Neural cell (in vitro differentiated cells): Measurements from ENCODE around the gene LGR5. TPM values are rescaled to one million over a fixed set of nuclear protein-coding genes. Genes with fewer than 3 reads are reported as not detected.

ENCODE experiments used
- H2AFZ ChIP-seq: fragments of 200-600, 300-800 bp; sonication (generic), shearing (Covaris generic); 2 replicates; pipeline ENCODE4 v1.6.0; 2014; ENCODE audit warnings: low read depth, mild to moderate bottlenecking, antibody characterized with exemption, low read length, moderate library complexity
- H3F3A ChIP-seq: fragments of 200-600 bp; shearing (Covaris generic); 2 replicates; pipeline ENCODE4 v1.6.1; 2016; ENCODE audit warnings: mild to moderate bottlenecking, moderate library complexity, mixed read lengths, antibody characterized with exemption, low read length; ENCODE audit not compliant: insufficient read depth, poor library complexity, severe bottlenecking
- H3K27ac ChIP-seq: fragments of 200-600, 300-800 bp; sonication (generic), shearing (Covaris generic); 2 replicates; pipeline ENCODE4 v1.5.1; 2014; ENCODE audit warnings: mild to moderate bottlenecking, low read length, moderate library complexity
- H3K27me3 ChIP-seq: fragments of 300-800, 200-600 bp; sonication (generic), shearing (Covaris generic); 2 replicates; pipeline ENCODE4 v1.6.0; 2014; ENCODE audit warnings: mild to moderate bottlenecking, low read depth, low read length, moderate library complexity; ENCODE audit not compliant: insufficient read depth
- H3K36me3 ChIP-seq: fragments of 300-800, 200-600 bp; sonication (generic), shearing (Covaris generic); 2 replicates; pipeline ENCODE4 v1.5.1; 2014; ENCODE audit warnings: mild to moderate bottlenecking, antibody characterized with exemption, low read length, moderate library complexity; ENCODE audit not compliant: insufficient read depth
- H3K4me2 ChIP-seq: fragments of 300-800, 200-600 bp; sonication (generic), shearing (Covaris generic); 2 replicates; pipeline ENCODE4 v1.6.0; 2014; ENCODE audit warnings: mild to moderate bottlenecking, low read length
- H3K4me3 ChIP-seq: fragments of 300-800, 200-600 bp; sonication (generic), shearing (Covaris generic); 2 replicates; pipeline ENCODE4 v1.5.1; 2014; ENCODE audit warnings: mild to moderate bottlenecking, low read length, moderate library complexity
- H3K79me2 ChIP-seq: fragments of 200-600 bp; shearing (Covaris generic); replicated peaks from 2 replicates; pipeline ENCODE4 v1.6.0; 2014; ENCODE audit warnings: mild to moderate bottlenecking, low read length, moderate library complexity; ENCODE audit not compliant: insufficient read depth
- H3K9ac ChIP-seq: fragments of 300-800, 200-600 bp; sonication (generic), shearing (Covaris generic); 2 replicates; pipeline ENCODE4 v1.6.1; 2016; ENCODE audit warnings: mild to moderate bottlenecking, low read length, mixed read lengths
- H3K9me2 ChIP-seq: fragments of 200-600 bp; shearing (Covaris generic); 2 replicates; pipeline ENCODE4 v1.6.1; 2016; ENCODE audit warnings: mild to moderate bottlenecking, low read length, mixed read lengths; ENCODE audit not compliant: insufficient read depth
- H3K9me3 ChIP-seq: fragments of 200-600, 300-800 bp; sonication (generic), shearing (Covaris generic); 2 replicates; pipeline ENCODE4 v1.6.1; 2016; ENCODE audit warnings: mild to moderate bottlenecking, mixed run types, low read length, moderate library complexity, mixed read lengths
- H4K20me1 ChIP-seq: fragments of 200-600 bp; shearing (Covaris generic); 2 replicates; pipeline ENCODE4 v1.6.1; 2016; ENCODE audit warnings: mild to moderate bottlenecking, mixed run types; ENCODE audit not compliant: insufficient read depth
- EP300 ChIP-seq: fragments of 450-650 bp; conservative IDR thresholded peaks from 2 replicates; pipeline ENCODE4 v1.6.1; 2014; ENCODE audit warnings: antibody characterized with exemption, mild to moderate bottlenecking, moderate library complexity; ENCODE audit not compliant: poor library complexity, severe bottlenecking
- EZH2 ChIP-seq: fragments of 200-600, 300-800 bp; shearing (Covaris generic), sonication (generic); IDR thresholded peaks from 2 replicates; pipeline ENCODE4 v1.6.1; 2014; ENCODE audit warnings: antibody characterized with exemption, low read length, borderline replicate concordance, mild to moderate bottlenecking; ENCODE audit not compliant: insufficient read depth, poor library complexity, severe bottlenecking
- MXI1 ChIP-seq: fragments of 450-650 bp; conservative IDR thresholded peaks from 2 replicates; pipeline ENCODE4 v1.6.1; 2014; ENCODE audit warnings: antibody characterized with exemption, mild to moderate bottlenecking; ENCODE audit not compliant: poor library complexity, severe bottlenecking
- POLR2AphosphoS5 ChIP-seq: IDR thresholded peaks from 2 replicates; pipeline ENCODE4 v1.6.1; 2012
- RAD21 ChIP-seq: fragments of 450-650 bp; conservative IDR thresholded peaks from 2 replicates; pipeline ENCODE4 v1.6.1; 2014; ENCODE audit warnings: antibody characterized with exemption, mild to moderate bottlenecking, moderate library complexity
- SMC3 ChIP-seq: fragments of 450-650 bp; conservative IDR thresholded peaks from 2 replicates; pipeline ENCODE4 v1.6.1; 2014; ENCODE audit warnings: antibody characterized with exemption, mild to moderate bottlenecking, moderate library complexity; ENCODE audit not compliant: poor library complexity
- TAF1 ChIP-seq: IDR thresholded peaks from 2 replicates; pipeline ENCODE4 v1.6.1; 2012; ENCODE audit warnings: low read depth
- polyA plus RNA-seq: library from polyadenylated mRNA; depleted of rRNA; stranded (reverse); fragments of >200 nt; gene quantifications from 2 replicates; pipeline ENCODE4 v1.2.3, GENCODE V29; 2014
- TF ChIP-seq, protein P1 (sequence below): IDR thresholded peaks from 2 replicates; pipeline ENCODE4 v1.6.1; 2012; ENCODE audit warnings: borderline replicate concordance
- TF ChIP-seq, protein P2 (sequence below): fragments of 450-650 bp; IDR thresholded peaks from 2 replicates; pipeline ENCODE4 v1.5.1; 2014; ENCODE audit warnings: antibody characterized with exemption, mild to moderate bottlenecking, moderate library complexity; ENCODE audit not compliant: poor library complexity, severe bottlenecking

The LGR5 gene
- polyA plus RNA-seq, 1 donor from 2014 or later = 0.16 TPM

DNA sequence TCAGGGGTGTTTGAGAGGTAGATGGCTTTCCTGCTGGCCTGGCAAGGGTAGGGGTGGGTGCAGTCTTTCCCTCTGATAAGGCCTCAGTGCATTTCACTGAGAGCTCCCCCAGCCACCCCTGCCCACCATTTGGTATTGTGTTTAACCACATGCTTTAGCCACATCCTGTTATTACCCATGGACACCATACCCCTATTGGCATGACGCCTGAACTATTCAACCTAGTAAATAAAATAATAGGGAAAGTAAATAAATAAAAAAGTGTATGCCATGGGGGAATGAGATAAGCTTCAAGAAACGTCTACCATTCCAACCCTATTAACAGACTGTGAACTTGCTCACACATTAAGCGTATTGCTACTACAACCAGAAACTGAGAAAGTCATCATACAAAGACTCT lies 7.6 kb upstream of the LGR5 start (continued):
- no peak for TF ChIP-seq POLR2AphosphoS5

DNA sequence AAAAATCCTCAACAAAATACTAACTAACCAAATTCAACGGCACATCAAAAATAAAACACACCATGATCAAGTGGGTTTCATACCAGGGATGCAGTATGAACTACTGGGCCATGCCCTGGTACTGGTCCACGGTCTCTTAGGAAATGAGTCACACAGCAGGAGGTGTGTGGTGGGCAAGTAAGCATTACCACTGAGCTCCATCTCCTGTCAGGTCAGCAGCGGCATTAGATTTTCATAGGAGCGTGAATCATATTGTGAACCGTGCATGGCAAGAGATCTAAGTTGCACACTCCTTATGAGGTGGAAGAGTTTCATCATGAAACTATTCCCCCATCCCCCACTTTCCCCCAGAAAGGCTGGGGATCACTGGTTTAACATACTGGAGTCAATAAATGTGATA lies 6.7 kb upstream of the LGR5 start:
- Histone ChIP-seq H3K27me3 (no peaks in the 10 kb centered on the region), H3F3A (no peaks in the 10 kb centered on the region), H3K27ac (no peak overlapping the region), H4K20me1 (no peaks in the 10 kb centered on the region), H3K9ac (no peak overlapping the region), H3K9me2 (no peaks in the 10 kb centered on the region), H3K4me2 (no peak overlapping the region), H3K9me3 (peaks cover 2% of the 10 kb centered on the region), H3K36me3 (no peaks in the 10 kb centered on the region), H3K79me2 (no peaks in the 10 kb centered on the region), H3K4me3 (no peak overlapping the region), H2AFZ (no peak overlapping the region)
- no peak for TF ChIP-seq EP300
- TF ChIP-seq POLR2AphosphoS5 = no peak
- TF ChIP-seq, protein P1, sequence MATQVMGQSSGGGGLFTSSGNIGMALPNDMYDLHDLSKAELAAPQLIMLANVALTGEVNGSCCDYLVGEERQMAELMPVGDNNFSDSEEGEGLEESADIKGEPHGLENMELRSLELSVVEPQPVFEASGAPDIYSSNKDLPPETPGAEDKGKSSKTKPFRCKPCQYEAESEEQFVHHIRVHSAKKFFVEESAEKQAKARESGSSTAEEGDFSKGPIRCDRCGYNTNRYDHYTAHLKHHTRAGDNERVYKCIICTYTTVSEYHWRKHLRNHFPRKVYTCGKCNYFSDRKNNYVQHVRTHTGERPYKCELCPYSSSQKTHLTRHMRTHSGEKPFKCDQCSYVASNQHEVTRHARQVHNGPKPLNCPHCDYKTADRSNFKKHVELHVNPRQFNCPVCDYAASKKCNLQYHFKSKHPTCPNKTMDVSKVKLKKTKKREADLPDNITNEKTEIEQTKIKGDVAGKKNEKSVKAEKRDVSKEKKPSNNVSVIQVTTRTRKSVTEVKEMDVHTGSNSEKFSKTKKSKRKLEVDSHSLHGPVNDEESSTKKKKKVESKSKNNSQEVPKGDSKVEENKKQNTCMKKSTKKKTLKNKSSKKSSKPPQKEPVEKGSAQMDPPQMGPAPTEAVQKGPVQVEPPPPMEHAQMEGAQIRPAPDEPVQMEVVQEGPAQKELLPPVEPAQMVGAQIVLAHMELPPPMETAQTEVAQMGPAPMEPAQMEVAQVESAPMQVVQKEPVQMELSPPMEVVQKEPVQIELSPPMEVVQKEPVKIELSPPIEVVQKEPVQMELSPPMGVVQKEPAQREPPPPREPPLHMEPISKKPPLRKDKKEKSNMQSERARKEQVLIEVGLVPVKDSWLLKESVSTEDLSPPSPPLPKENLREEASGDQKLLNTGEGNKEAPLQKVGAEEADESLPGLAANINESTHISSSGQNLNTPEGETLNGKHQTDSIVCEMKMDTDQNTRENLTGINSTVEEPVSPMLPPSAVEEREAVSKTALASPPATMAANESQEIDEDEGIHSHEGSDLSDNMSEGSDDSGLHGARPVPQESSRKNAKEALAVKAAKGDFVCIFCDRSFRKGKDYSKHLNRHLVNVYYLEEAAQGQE = no peak
- no peak for TF ChIP-seq RAD21
- no peak for TF ChIP-seq EZH2
- no peak for TF ChIP-seq MXI1
- TF ChIP-seq, protein P2, sequence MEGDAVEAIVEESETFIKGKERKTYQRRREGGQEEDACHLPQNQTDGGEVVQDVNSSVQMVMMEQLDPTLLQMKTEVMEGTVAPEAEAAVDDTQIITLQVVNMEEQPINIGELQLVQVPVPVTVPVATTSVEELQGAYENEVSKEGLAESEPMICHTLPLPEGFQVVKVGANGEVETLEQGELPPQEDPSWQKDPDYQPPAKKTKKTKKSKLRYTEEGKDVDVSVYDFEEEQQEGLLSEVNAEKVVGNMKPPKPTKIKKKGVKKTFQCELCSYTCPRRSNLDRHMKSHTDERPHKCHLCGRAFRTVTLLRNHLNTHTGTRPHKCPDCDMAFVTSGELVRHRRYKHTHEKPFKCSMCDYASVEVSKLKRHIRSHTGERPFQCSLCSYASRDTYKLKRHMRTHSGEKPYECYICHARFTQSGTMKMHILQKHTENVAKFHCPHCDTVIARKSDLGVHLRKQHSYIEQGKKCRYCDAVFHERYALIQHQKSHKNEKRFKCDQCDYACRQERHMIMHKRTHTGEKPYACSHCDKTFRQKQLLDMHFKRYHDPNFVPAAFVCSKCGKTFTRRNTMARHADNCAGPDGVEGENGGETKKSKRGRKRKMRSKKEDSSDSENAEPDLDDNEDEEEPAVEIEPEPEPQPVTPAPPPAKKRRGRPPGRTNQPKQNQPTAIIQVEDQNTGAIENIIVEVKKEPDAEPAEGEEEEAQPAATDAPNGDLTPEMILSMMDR = no peak
- no peak for TF ChIP-seq SMC3
- TF ChIP-seq TAF1 = no peak

DNA sequence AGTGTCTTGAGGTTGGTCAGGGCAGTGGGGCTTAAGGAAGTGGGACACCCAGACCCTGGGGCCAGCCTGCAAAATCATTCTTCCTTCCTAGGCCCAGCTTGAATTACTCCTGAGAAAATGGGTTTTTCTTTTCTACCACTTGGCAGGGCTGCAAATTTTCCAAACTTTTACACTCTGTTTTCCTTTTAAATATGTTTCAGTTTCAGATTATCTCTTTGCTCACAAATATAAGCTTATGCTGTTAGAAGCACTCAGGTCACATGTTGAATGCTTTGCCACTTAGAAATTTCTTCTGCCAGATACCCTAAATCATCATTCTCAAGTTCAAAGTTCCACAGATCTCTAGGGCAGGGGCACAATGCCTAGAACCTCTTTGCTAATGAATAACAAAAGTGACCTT lies 2.9 kb upstream of the LGR5 start:
- no peak overlapping the region for H3K4me2 ChIP-seq
- no peaks in the 10 kb centered on the region for H3K79me2 ChIP-seq
- H3F3A ChIP-seq = no peaks in the 10 kb centered on the region
- peaks cover 2% of the 10 kb centered on the region for H3K9me3 ChIP-seq
- no peak overlapping the region for H2AFZ ChIP-seq
- no peak for TF ChIP-seq TAF1
- TF ChIP-seq RAD21 = no peak
- no peak overlapping the region for H3K9ac ChIP-seq
- no peaks in the 10 kb centered on the region for H3K36me3 ChIP-seq
- no peaks in the 10 kb centered on the region for H4K20me1 ChIP-seq
- H3K4me3 ChIP-seq = no peak overlapping the region
- H3K27ac ChIP-seq = no peak overlapping the region
- H3K9me2 ChIP-seq = no peaks in the 10 kb centered on the region
- H3K27me3 ChIP-seq = peaks cover 37% of the 10 kb centered on the region
